DND-41 (cell line): ENCODE results near the gene CTNNA3.

Experiments used
- ATAC-seq: fragments of 200-7000 bp; cut with Tn5 transposase; 3 replicates; pipeline ENCODE4 v1.9.1; 2021; ENCODE audit warnings: low read depth; ENCODE audit not compliant: insufficient read depth
- DNase-seq: peaks from one replicate; pipeline ENCODE4 v3.0.0-alpha.2; 2020
- H2AFZ ChIP-seq: 2 replicates; pipeline ENCODE4 v1.6.0; 2012; ENCODE audit warnings: low read depth, low read length
- H3K27ac ChIP-seq: 2 replicates; pipeline ENCODE4 v1.5.1; 2012; ENCODE audit warnings: low read length, inconsistent platforms
- H3K27me3 ChIP-seq: fragments of 200-600 bp; sonication (generic); 2 replicates; pipeline ENCODE4 v1.6.0; 2012; ENCODE audit warnings: low read length, mild to moderate bottlenecking, inconsistent platforms; ENCODE audit not compliant: insufficient read depth, poor library complexity
- H3K36me3 ChIP-seq: 2 replicates; pipeline ENCODE4 v1.5.1; 2012; ENCODE audit warnings: low read length, inconsistent platforms; ENCODE audit not compliant: insufficient read depth
- H3K4me1 ChIP-seq: 2 replicates; pipeline ENCODE4 v1.5.1; 2012; ENCODE audit warnings: mild to moderate bottlenecking, low read length; ENCODE audit not compliant: insufficient read depth
- H3K4me2 ChIP-seq: 2 replicates; pipeline ENCODE4 v1.6.0; 2012; ENCODE audit warnings: mild to moderate bottlenecking, moderate library complexity, low read length, inconsistent platforms; ENCODE audit not compliant: insufficient read depth
- H3K4me3 ChIP-seq, 2 experiments: fragments of 200-600 bp in 1 of 2; shearing (Covaris generic) in 1 of 2; 2 replicates each; pipeline ENCODE4 v1.5.1; 2012 to 2016; ENCODE audit warnings: inconsistent platforms in 2 of 2, low read length in 2 of 2, mild to moderate bottlenecking in 2 of 2, low read depth in 1 of 2, moderate library complexity in 1 of 2
- H3K79me2 ChIP-seq: 2 replicates; pipeline ENCODE4 v1.6.0; 2012; ENCODE audit warnings: low read length, inconsistent platforms; ENCODE audit not compliant: insufficient read depth
- H3K9ac ChIP-seq: 2 replicates; pipeline ENCODE4 v1.6.0; 2012; ENCODE audit warnings: low read depth, mild to moderate bottlenecking, inconsistent platforms, low read length, moderate library complexity
- H3K9me3 ChIP-seq: 2 replicates; pipeline ENCODE4 v1.5.1; 2012; ENCODE audit warnings: low read length, moderate library complexity, mild to moderate bottlenecking, inconsistent platforms; ENCODE audit not compliant: insufficient read depth, severe bottlenecking
- H4K20me1 ChIP-seq: 2 replicates; pipeline ENCODE4 v1.6.0; 2012; ENCODE audit warnings: low read length; ENCODE audit not compliant: insufficient read depth
- CTCF ChIP-seq: IDR thresholded peaks from 2 replicates; pipeline ENCODE4 v1.5.1; 2012; ENCODE audit warnings: borderline replicate concordance, low read length, moderate library complexity, mild to moderate bottlenecking; ENCODE audit not compliant: poor library complexity, severe bottlenecking; ENCODE audit errors: extremely low read depth
- EZH2 ChIP-seq: IDR thresholded peaks from 3 replicates; pipeline ENCODE4 v1.6.1; 2012; ENCODE audit warnings: borderline replicate concordance, low read depth, mild to moderate bottlenecking, moderate library complexity, low read length, inconsistent platforms; ENCODE audit not compliant: severe bottlenecking

Gene CTNNA3

GRCh38 chr10:66713387-66713786 lies 982.6 kb downstream of the CTNNA3 start:
- Histone ChIP-seq H4K20me1 (no peaks in the 10 kb centered on the region), H3K4me2 (no peak overlapping the region), H3K79me2 (no peaks in the 10 kb centered on the region), H3K27me3 (no peaks in the 10 kb centered on the region), H2AFZ (no peak overlapping the region), H3K4me1 (no peaks in the 10 kb centered on the region), H3K36me3 (no peaks in the 10 kb centered on the region), H3K4me3 (no peak overlapping the region), H3K9me3 (no peaks in the 10 kb centered on the region), H3K9ac (no peak overlapping the region), H3K27ac (no peak overlapping the region)
- DNase-seq = no peak
- no peak for ATAC-seq
- no peak for TF ChIP-seq EZH2
- TF ChIP-seq CTCF = no peak

- no peak overlapping the region for H3K4me3 ChIP-seq
- no peaks in the 10 kb centered on the region for H3K36me3 ChIP-seq
- H3K9ac ChIP-seq = no peak overlapping the region
- ATAC-seq = no peak
- H2AFZ ChIP-seq = no peak overlapping the region
- no peaks in the 10 kb centered on the region for H3K79me2 ChIP-seq
- H3K27ac ChIP-seq = no peak overlapping the region
- no peak for DNase-seq
- no peak overlapping the region for H3K4me2 ChIP-seq
- no peaks in the 10 kb centered on the region for H3K9me3 ChIP-seq
- H3K4me1 ChIP-seq = no peaks in the 10 kb centered on the region
- TF ChIP-seq CTCF (no peak), EZH2 (no peak)
- H4K20me1 ChIP-seq = no peaks in the 10 kb centered on the region
- no peaks in the 10 kb centered on the region for H3K27me3 ChIP-seq
Measured at GRCh38 chr10:66698069-66698468, 997.9 kb downstream of the CTNNA3 start.

GRCh38 chr10:66695046-66695445 lies 1000.9 kb downstream of the CTNNA3 start:
- Histone ChIP-seq H4K20me1 (no peaks in the 10 kb centered on the region), H3K4me2 (no peak overlapping the region), H3K4me1 (no peaks in the 10 kb centered on the region), H3K9ac (no peak overlapping the region), H2AFZ (no peak overlapping the region), H3K9me3 (no peaks in the 10 kb centered on the region), H3K27ac (no peak overlapping the region), H3K4me3 (no peak overlapping the region), H3K79me2 (no peaks in the 10 kb centered on the region), H3K36me3 (no peaks in the 10 kb centered on the region), H3K27me3 (no peaks in the 10 kb centered on the region)
- DNase-seq (no peak), ATAC-seq (no peak)
- TF ChIP-seq EZH2 (no peak), CTCF (no peak)

- no peak overlapping the region for H3K27ac ChIP-seq
- no peak overlapping the region for H2AFZ ChIP-seq
- H3K9me3 ChIP-seq = no peaks in the 10 kb centered on the region
- H3K4me2 ChIP-seq = no peak overlapping the region
- TF ChIP-seq CTCF = no peak
- TF ChIP-seq EZH2 = no peak
- no peak overlapping the region for H3K9ac ChIP-seq
- no peak for DNase-seq
- no peaks in the 10 kb centered on the region for H3K4me1 ChIP-seq
- H3K4me3 ChIP-seq = no peak overlapping the region
- no peak for ATAC-seq
- no peaks in the 10 kb centered on the region for H4K20me1 ChIP-seq
- no peaks in the 10 kb centered on the region for H3K79me2 ChIP-seq
- no peaks in the 10 kb centered on the region for H3K36me3 ChIP-seq
- H3K27me3 ChIP-seq = no peaks in the 10 kb centered on the region
Measured at GRCh38 chr10:66684581-66684980, 1011.4 kb downstream of the CTNNA3 start.
